GM21825 (cell line): ENCODE results near the gene DBF4.
"Not testable (repeated sequence)": the region's sequence is repeated elsewhere in the genome, so short reads cannot be mapped to it uniquely, and the experiment has no call there.

Experiments used
- ATAC-seq: cut with Tn5 transposase; IDR thresholded peaks from one replicate; pipeline ENCODE4 v1.9.1; 2021; ENCODE audit warnings: mild to moderate bottlenecking, moderate library complexity; ENCODE audit not compliant: unreplicated experiment

DBF4 gene

DNA sequence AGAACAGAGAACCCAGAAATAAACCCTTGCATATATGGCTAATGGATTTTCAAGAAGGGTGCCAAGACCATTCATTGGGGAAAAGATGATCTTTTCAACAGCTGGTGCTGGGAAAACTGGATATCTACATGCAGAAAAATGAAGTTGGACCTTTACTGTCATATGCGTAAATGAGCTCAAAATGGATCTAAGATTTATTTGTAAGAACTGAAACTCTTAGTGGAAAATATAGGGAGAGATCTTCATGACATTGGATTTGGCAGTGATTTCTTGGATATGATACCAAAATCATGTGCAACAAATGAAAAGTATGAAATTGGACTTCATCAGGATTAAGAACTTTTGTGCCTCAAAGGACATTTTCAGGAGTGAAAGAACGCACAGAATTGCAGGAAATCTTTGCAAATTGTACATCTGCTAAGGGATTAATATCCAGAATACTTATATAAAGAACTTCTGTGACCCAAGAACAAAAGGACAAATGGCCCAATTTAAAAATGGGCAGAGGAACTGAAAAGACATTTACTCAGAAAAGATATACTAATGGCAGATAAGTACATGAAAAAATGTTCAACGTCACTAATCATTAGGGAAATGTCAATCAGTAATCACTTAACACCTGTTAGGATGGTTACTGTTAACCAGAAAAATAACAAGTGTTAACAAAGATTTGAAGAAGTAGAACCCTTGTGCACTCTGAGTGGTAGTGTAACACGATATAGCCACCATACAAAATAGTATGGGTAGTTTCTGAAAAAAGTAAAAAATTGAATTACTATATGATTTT is 6.1 kb downstream of the DBF4 start:
- ATAC-seq: no peak

GRCh38 chr7:87885018-87885417 is 8.7 kb downstream of the DBF4 start:
- ATAC-seq: no peak

GRCh38 chr7:87886875-87887274 is 10.6 kb downstream of the DBF4 start:
- no peak for ATAC-seq

GRCh38 chr7:87895363-87895762 is 19.1 kb downstream of the DBF4 start:
- no peak for ATAC-seq

GRCh38 chr7:87899255-87899654 is 23.0 kb downstream of the DBF4 start:
- no peak for ATAC-seq

GRCh38 chr7:87907136-87907906 is 31.0 kb downstream of the DBF4 start:
- ATAC-seq: not testable (repeated sequence)

DNA sequence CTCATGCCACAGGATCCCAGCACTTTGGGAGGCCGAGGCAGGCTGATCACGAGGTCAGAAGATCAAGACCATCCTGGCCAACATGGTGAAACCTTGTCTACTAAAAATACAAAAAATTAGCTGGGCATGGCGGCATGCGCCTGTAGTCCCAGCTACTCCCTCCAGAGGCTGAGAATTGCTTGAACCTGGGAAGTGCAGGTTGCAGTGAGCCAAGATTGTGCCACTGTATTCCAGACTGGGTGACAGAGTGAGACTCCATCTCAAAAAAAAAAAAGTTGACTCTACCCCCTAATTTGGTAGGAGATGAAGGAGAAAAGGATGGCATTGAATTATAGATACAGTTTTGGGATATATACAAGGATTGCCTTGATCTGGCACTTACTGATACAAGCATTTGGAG is 32.5 kb downstream of the DBF4 start:
- not testable (repeated sequence) for ATAC-seq

DNA sequence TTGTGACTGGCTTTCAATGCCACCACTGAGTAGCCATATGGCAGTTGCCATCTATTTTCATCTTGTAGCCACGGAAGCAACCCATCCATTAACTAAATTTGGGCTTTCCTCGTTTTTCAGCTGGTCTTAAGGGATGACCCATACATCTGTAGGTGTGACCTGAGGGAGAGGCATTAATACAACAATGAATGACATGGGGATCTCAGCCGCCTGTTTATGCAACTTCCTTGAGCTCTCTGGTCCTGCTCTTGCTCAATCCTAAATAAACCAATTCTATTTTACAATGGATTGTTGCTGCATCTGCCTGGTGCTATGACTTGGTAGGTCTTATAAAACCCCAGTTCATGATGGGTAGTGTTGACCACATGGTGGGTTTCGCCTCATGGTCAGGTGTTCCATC is 35.8 kb downstream of the DBF4 start:
- no peak for ATAC-seq

DNA sequence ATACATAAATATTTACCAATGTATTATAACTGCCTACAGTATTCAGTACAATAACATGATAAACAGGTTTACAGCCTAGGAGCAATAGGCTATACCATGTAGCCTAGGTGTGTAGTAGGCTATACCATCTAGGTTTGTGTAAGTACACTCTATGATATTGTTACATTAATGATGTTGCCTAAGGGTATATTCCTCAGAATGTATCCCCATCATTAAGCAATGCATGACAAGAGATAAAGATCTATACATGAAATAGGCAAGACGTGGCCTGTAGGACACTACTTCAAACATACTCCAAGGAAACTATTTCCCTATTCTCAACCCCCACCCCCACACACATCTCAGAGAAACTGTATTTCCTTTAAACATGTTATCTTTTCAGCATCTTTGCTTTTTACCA is 42.4 kb downstream of the DBF4 start:
- ATAC-seq: no peak

GRCh38 chr7:87919875-87920274 is 43.6 kb downstream of the DBF4 start:
- no peak for ATAC-seq

DNA sequence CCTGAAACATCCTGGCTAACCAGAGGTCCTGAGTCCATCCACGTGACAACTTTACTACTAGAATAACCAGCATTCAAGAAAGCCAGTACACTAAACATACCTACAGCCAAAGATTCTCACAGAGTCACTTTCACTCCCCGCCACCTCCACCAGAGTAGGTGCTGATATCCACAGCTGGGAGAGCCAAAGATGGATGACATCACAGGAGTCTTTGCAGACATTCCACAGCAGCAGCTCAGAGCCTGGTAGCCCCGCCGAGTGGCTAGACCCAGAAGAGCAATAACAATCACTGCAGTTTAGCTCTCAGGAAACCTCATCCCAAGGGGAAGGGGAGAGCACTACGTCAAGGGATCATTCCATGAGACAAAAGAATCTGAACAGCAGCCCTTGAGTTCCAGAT is 44.3 kb downstream of the DBF4 start:
- no peak for ATAC-seq

- ATAC-seq: not testable (repeated sequence)
Observed at GRCh38 chr7:87922759-87923395, 46.6 kb downstream of the DBF4 start.

- peak; percentile 97 for ATAC-seq
Observed at GRCh38 chr7:87926581-87927461, 50.5 kb downstream of the DBF4 start.

GRCh38 chr7:87933605-87933952 is 57.3 kb downstream of the DBF4 start:
- ATAC-seq: peak; percentile 21

GRCh38 chr7:87933953-87934698 is 57.8 kb downstream of the DBF4 start, which contains the start of gene ADAM22:
TSS of gene ADAM22 (plus strand) at chr7:87934251. CDS start at chr7:87934466, 215 bp downstream.
- peak; percentile 98 for ATAC-seq

DNA sequence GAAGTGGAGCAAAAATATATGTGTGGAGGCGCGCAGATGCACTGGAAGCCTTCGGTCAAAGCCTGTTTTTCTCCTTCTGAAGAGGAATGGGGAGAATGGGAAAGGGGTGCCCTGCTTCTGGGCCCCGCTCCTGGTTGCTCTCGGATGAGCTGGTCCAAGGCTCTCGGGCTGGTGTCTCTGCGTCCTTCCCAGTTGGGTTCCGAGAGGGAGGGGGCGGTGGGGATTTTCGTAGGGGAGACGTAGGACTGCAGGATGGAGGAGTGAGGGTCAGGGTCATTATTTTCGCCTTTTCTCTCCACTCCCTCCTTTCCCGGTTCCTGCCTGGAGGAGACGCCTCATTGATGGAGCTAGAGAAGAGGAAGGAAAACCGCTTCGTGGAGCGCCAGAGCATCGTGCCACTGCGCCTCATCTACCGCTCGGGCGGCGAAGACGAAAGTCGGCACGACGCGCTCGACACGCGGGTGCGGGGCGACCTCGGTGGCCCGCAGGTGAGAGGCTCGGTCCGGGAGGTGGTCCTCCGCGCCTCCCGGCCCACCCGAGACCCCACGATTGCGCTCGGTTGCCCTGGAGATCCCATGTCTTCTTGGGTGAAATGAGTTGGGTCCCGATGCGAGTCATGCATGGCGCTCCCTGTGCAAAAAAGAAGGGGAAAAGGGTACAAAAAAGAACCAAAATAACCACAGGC is 58.5 kb downstream of the DBF4 start:
- ATAC-seq: no peak

DNA sequence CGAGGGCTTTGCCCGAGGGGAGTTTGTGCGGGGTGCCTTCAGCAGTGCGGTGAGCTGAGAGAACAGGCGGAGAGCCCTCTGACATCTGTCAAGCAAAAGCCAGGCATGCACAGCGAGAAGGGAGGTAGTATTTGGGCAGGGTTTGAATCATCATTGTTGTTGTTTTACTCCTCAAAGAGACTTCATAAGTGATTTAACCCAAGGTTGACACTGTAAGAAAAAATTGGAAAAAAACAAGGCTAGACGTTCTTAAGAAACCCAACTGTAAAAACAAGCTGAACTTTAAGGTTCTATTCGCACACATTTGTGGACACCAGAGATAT is 59.1 kb downstream of the DBF4 start:
- no peak for ATAC-seq

DNA sequence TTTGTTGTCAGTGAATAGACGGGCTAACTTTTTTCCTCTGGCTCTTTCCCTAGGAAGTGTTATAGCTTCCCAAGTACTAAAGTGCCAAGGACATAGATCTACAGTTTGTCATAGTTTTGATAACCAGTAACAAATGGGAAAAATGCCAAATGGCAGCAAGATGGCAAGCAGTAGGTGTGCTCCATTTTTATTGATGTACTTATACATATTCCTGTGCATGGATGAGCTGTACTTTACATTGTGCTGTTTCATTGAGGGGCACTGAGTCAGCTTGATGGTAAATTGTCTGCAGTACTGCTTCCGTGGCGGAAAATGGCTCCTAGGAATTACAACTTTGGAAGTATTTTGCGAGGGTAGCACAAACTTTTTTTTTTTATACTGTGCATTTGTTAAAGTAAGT is 64.8 kb downstream of the DBF4 start:
- no peak for ATAC-seq

GRCh38 chr7:87944547-87944946 is 68.3 kb downstream of the DBF4 start:
- no peak for ATAC-seq

- not testable (repeated sequence) for ATAC-seq
Observed at GRCh38 chr7:87945926-87946325, 69.6 kb downstream of the DBF4 start.
